Upper lobe of left lung (tissue), 4 donors: ENCODE measurements around the gene RCC2.
"Not testable (repeated sequence)": the region's sequence is repeated elsewhere in the genome, so short reads cannot be mapped to it uniquely, and the experiment has no call there.

Experiments used
- CTCF ChIP-seq, 6 experiments: fragments of 450-650 bp in 4 of 6; fragments of 200-600 bp in 2 of 6; sonication (generic) in 2 of 6; IDR thresholded peaks; one replicate each; pipeline ENCODE4 v1.5.1; 2016 to 2019; ENCODE audit warnings: antibody characterized with exemption in 6 of 6
- EP300 ChIP-seq, 4 donors: sonication (generic); formaldehyde crosslinking; IDR thresholded peaks; one replicate each; pipeline ENCODE4 v1.5.1; 2017; ENCODE audit warnings: antibody characterized with exemption in 4 of 4, control low read depth in 2 of 4

- TF ChIP-seq CTCF, EP300 (IDR thresholded peaks at IDR 0.05): not testable (repeated sequence)
Measured at GRCh38 chr1:17474836-17475555, 35.5 kb upstream of the RCC2 start.
